MM.1S (cell line): ENCODE results near the gene MC2R.

ENCODE experiments used
- CTCF ChIP-seq: fragments of 300-600 bp; sonication (generic); IDR thresholded peaks from 2 replicates; pipeline ENCODE4 v1.5.1; 2016; ENCODE audit warnings: antibody characterized with exemption, low read length, mixed read lengths
- EZH2phosphoT487 ChIP-seq: fragments of 300-600 bp; sonication (generic); IDR thresholded peaks from 2 replicates; pipeline ENCODE4 v1.6.1; 2018; ENCODE audit warnings: antibody characterized with exemption, low read length

- TF ChIP-seq EZH2phosphoT487 = no peak
- TF ChIP-seq CTCF = no peak
Observed at GRCh38 chr18:13836559-13836958, 78.8 kb downstream of the MC2R start.
